GM13976 (cell line): Measurements from ENCODE around the gene FYN.

Experiments
- DNase-seq: peaks from one replicate; pipeline ENCODE4 v3.0.0; 2012; ENCODE audit warnings: low spot score
- in situ Hi-C: fragments of 300-500 bp; cut with MboI; formaldehyde crosslinking; loops from one replicate; pipeline ENCODE4 v1.12.0; 2022; ENCODE audit warnings: low sequenced_read_pairs, mixed read lengths, inconsistent platforms; ENCODE audit not compliant: unreplicated experiment
- TF ChIP-seq, protein P1 (sequence below): IDR thresholded peaks from 2 replicates; pipeline ENCODE4 v1.5.1; 2012; ENCODE audit warnings: borderline replicate concordance, mild to moderate bottlenecking; ENCODE audit not compliant: insufficient read depth; ENCODE audit errors: extremely low read depth, missing control alignments, control extremely low read depth

The FYN gene

DNA sequence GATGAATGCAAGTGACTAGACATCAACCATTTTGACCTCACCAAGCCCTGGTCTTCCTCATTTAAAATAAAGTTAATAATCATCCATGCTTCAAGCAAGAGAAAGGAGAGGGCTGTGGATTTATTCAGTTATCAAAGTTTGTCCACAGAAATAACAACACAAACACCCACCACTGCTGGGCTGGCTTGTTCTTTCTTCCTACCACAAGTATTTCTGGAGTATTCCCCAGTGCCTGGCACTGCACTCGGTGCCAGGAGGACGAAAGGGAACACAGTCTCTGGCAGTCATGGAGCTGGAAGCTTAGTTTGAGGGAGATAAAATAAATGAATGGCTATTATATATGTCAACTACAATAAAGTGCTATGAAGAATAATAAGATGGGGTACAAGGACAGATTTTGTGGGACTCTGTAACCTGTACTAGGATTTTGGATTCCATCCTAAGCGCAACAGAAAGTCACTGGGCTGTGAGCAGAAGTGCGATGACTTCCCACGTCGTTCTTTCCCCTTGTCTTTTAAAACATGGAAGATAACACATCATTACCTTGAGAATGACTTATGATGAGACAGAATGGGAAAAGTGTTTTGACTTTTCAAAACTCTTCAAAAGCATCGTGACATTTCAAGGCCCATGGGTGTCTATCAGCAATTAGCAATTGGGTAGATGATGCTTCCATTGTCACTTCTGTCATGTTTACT lies 193.1 kb downstream of the FYN start:
- TF ChIP-seq, protein P1, sequence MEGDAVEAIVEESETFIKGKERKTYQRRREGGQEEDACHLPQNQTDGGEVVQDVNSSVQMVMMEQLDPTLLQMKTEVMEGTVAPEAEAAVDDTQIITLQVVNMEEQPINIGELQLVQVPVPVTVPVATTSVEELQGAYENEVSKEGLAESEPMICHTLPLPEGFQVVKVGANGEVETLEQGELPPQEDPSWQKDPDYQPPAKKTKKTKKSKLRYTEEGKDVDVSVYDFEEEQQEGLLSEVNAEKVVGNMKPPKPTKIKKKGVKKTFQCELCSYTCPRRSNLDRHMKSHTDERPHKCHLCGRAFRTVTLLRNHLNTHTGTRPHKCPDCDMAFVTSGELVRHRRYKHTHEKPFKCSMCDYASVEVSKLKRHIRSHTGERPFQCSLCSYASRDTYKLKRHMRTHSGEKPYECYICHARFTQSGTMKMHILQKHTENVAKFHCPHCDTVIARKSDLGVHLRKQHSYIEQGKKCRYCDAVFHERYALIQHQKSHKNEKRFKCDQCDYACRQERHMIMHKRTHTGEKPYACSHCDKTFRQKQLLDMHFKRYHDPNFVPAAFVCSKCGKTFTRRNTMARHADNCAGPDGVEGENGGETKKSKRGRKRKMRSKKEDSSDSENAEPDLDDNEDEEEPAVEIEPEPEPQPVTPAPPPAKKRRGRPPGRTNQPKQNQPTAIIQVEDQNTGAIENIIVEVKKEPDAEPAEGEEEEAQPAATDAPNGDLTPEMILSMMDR = no peak
- in situ Hi-C loops = no loop called here

DNA sequence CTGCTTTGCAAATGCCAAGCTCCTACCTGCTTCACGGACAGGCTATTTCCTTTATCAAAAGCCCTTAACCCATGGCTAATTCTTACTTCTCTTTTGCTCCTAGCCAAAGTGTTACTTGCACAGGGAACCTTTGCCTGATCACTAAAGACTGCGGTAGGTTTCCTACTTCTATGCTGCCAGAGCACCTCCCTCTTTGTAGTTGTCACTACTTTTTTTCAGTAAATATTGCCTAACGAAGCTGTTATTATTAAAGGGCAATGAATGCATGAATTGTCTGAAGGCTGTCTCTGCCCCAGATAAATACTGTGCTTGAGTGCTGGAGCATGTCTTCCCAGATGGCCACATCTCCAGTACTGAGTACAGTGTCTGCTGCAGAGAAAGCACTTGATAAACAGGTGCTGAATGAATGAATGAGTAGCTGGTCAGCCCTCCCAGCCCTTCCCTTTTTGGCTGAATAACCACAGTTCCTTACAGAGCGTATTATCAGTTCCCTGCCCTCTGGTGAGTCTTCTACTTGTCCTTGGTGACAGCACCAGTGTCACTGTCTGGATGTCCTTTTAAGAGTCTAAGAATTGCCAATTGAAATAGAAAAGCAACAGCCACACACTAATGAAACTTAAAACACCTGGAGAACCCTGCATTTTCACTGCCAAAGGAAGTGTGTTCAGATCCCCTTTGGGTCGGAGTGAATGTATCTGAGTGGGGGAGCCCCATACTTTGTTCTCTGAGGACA lies 194.0 kb downstream of the FYN start:
- in situ Hi-C loops = no loop called here
- no peak for DNase-seq
- TF ChIP-seq, protein P1 = no peak

More for the DNA sequence above, 193.1 kb downstream of the FYN start:
- no peak for DNase-seq

DNA sequence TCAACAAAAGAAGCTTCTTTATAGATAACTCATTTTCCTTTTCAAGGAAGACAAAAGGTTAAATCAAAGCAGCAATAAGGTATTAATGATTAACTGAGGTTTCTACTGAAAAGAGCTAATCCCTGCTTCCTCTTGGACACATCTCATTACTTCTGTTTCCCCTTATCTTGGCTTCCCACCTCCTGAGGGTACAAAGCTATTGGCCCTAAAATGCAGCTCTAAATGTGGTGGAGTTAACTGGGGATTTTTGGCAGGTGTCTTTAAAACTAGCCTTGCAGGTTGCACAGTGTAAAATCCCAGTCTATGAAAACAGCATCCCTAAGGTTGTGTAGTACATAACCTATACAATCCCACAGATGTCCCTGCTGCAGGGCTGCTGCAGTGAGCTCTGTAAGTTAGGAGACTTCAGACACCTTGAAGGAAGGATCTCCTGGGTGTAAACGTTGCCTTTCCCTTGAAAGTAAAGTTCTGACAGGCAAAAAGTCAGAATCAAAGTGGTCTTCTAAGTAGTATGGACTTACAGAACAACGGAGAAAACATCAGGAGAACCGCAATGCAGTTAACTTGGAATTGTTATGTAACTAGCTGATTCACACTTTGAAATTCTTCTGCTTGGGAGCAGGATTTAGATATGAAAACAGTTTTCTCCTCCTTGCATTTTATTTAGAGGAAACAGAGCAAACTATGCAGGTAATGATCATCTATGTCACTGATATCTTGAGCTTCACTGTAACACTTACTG lies 195.8 kb downstream of the FYN start:
- TF ChIP-seq, protein P1 = no peak
- no peak for DNase-seq
- in situ Hi-C loops = no loop called here

DNA sequence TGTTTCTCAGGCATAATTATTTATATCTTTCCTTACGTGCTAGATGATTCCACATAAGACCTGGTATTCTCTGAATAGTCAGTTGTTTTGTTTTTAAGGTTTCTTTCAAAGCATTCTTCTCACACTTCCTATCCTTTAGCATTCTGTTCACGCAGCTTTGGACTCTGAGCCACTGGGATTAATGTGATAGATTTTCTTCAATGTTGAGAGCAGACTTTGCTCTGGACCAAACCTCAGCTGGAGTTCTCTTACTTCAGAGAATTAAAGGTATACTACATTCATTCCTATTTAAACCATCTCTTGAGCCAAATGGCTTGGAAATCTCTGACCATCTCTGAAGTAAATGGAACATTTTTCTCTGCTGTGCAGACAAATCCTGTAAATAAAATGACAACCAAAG lies 196.9 kb downstream of the FYN start:
- TF ChIP-seq, protein P1 = no peak
- DNase-seq = no peak
- in situ Hi-C loops = no loop called here

DNA sequence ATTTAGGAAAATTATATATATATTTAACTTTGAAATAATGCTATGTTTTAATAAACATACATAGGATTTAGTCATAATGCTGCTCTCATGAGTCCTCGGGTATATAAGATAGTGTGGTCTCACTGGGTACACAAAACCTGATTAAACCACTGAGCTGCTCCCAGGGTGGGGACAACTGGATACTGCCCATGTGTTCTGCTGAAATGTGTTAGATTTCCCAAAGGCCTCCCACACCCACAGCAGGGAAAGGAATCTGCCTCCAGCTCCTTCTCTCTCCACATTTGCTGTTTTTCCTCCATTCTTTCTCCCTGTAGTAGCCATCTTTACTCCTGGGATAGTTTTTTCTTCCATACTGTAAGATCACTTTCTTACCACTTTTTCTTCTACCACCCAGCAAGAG lies 198.4 kb downstream of the FYN start:
- in situ Hi-C loops = no loop called here
- TF ChIP-seq, protein P1 = no peak
- no peak for DNase-seq

DNA sequence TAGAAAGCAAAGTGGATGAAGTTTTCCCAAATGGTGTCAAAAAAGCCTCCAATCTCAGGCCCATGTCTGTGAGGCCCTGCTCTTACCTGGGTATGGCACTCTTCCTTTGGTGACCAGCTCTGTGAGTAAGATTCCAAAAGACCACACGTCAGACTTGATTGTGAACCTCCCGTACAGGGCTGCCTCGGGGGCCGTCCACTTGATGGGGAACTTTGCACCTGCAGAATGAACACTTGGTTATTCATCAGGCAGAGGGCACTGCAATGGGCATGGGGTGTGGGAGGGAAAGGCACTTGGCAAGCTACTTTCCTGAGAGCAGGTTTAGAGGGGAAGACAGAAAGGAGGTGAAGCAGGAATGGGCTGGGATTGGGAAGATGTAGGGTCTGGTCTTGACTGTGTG lies 198.8 kb downstream of the FYN start:
- in situ Hi-C loops = no loop called here
- DNase-seq = no peak
- TF ChIP-seq, protein P1 = no peak
